Stimulated activated CD4-positive, alpha-beta T cell treated with anti-CD3 and anti-CD28 coated beads, Interleukin-1b, Interleukin-23, amount 100 ng/mL, for 24 hours (primary cell): Measurements from ENCODE around the gene CDC14B.
"Not testable (repeated sequence)": the region's sequence is repeated elsewhere in the genome, so short reads cannot be mapped to it uniquely, and the experiment has no call there.

Experiments used
- DNase-seq, 4 experiments: peaks; one replicate each; pipeline ENCODE4 v3.0.0-alpha.2; 2020; ENCODE audit warnings: low read depth in 4 of 4, low spot score in 1 of 4

The CDC14B gene

DNA sequence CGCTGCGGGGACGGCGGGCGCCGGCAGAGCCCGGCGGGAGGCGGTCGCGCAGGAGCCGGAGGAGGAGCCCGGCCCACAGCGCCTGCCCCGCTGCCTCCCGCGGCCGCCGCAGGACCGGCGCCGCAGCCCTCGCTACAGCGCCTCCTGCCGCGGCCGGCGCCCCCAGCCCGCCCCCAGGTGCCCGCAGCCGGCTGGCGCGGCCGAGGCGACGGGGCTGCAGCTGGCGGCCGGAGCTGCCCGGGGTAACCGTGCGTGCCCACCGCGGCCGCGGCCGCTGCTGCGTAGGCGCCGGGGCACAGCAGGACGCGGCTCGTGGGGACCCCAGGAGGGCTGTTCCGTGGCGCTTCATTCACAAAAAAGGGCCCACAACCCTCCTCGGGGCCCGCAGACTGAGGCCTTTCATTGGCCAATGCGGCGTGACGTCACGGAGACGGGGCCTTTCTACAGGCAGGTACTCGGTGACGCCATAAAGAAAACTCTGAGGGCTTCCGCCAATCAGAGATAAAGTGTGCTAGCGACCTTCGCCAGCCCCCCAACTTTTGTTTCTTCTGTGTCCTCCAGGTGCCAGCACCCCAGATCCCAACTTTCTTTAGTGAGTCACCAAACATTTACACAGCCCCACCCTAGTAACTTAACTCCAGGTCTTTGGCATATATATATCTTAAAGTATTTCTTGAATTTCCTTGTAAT, at the start of gene CDC14B:
Gene CDC14B, minus strand, starts transcription at position 353 of the 690 bp plus-strand sequence. CDS start 465 bp downstream, outside the sequence.
- DNase-seq: peak; percentile 30 to 72 (median 57)

DNA sequence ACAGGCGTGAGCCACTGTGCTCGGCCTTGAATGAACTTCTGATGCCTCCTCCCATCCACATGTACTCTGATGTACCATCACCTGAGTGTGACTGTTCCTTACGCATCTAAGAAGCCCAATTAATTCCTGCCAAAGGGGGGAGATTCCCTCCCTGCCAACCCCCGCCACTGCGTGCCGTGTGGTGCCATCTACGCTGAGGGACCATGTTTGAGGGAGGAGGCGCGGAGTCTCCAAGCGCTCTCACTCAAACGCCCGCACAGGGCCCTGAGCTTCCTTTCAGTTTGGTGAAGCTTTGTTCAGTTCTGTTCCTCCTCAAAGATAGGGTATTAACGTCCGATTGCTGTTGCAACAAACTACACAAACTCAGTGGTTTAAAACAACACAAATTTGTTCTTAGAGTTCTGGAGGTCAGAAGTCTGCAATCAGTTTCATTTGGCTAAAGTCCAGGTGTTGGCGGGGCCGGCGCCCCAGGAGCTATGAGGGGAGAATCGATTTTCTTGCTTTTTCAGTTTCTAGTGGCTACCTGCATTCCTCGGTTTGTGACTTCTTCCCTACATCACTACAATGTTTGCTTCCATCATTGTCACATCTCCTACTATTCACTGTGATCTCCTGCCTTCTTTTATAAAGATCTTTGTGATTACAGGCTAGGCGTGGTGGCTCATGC, 49.4 kb upstream of the CDC14B start:
- no peak for DNase-seq

DNA sequence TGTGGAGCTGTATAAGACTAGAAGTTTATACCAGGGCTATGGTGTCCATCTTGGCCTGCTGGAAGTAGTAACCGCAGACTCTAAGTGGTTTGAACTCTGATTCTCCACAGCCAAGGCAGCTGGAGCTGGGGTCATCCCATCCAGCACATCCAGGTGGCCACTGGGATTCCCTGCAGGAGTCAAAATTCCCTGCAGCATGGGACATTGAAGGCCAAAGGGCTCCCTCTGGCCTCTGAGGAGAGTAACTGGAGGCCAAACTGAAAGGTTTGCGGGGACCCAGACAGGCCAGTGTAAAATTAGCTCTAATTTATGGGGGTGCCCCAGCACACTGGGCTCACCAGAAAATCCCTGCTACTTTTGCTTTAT, 47.7 kb upstream of the CDC14B start:
- no peak for DNase-seq

DNA sequence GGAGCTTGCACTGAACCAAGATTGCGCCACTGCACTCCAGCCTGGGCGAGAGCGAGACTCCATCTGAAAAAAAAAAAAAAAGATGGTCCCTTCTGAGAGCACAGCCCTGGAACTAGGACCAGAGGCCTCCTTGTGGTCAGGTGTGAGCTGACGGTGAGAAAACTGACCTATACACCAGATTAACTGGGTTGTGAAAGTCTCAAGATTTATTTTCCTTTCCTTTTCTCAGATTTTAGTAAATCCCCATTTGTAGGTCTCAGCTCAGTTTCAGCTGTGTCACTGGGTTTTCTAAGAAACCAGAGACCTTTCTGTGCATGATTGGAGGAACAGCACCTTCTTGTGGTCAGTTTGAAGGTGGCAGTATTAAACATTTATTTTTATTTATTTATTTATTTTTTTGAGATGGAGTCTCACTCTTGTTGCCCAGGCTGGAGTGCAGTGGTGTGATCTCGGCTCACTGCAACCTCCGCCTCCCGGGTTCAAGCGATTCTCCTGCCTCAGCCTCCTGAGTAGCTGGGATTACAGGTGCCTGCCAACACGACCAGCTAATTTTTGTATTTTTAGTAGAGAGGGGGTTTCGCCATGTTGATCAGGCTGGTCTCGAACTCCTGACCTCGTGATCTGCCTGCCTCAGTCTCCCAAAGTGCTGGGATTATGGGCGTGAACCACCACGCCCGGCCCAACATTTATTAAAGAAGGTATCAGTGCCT, 47.2 kb upstream of the CDC14B start:
- not testable (repeated sequence) for DNase-seq

DNA sequence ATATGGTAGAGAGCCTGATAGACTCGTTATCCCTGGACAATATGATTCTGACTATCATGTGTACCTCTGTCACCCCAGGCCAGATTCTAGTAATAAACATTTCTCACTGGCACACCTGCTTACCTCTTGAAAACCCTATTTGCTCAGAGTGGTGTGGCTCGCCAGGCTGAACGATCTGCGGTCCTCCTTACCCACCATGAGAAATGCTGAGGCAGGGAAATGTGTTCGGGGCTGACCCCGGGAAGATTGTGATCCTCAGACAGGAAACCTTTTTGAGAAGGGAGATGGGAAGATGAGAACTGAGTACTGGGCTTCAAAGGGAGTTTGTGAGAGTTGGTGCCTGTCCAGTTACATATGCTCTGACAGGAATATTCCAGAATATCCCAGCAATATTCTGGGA, 46.1 kb upstream of the CDC14B start:
- DNase-seq: no peak

DNA sequence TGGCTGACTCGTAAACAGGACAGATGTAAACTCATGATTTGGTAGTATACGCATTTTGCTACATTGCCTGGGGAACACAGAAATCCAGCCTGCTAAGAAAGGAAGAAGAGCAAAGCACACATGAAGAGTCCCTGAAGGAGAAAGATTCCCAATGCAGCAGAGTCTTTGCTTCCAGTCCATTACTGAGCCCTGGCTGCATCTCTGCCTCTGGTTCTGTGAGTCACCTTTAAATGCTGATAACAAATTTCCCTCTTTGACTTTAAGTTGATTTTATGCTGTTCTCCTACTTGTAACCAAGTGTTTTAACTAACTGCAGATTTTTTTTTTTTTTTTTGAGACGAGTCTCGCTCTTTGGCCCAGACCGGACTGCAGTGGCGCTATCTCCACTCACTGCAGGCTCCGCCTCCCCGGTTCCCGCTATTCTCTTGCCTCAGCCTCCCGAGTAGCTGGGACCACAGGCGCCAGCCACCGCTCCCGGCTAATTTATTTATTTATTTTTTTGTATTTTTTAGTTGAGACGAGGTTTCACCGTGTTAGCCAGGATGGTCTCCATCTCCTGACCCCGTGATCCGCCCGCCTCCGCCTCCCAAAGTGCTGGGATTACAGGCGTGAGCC, 44.0 kb upstream of the CDC14B start:
- DNase-seq: no peak

DNA sequence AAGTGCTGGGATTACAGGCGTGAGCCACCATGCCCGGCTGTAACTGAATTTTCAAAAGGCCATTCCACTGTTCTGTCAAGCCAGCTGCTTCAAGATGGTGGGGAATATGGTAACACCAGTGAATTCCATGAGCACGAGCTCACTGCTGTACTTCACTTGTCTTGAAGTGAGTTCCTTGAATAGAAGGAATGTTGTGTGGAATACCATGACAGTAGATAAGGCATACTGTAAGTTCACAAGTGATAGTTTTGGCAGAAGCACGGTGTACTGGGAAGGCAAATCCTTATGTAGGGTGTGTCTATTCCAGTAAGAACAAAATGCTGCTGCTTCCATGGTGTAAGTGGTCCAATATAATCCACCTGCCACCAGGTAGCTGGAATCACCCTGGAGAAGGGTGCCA, 42.1 kb upstream of the CDC14B start:
- no peak for DNase-seq

DNA sequence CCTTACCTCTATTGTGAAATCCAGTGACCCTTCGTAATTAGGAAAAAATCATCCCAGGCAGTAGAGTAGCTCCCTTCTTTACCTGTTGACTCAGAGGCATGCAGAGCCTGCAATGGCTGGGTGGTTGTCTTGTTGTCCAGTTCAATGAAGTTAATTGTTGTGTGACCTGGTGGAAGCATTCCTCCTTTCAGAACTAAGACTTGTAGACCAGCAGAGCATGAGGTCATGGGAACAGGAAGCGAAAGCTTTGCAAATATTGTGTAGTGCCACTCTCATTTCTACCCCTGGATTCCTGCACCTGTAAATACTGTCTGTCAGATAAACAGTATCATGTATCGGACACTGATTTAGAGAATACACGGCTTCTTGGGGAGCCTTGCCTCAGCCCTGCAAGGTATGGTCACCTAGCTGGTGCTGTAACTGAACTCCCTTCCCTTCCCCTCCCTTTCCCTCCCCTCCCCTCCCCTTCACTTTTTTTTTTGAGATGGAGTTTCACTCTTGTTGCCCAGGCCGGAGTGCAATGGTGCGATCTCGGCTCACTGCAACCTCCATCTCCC, 41.1 kb upstream of the CDC14B start:
- DNase-seq: no peak

DNA sequence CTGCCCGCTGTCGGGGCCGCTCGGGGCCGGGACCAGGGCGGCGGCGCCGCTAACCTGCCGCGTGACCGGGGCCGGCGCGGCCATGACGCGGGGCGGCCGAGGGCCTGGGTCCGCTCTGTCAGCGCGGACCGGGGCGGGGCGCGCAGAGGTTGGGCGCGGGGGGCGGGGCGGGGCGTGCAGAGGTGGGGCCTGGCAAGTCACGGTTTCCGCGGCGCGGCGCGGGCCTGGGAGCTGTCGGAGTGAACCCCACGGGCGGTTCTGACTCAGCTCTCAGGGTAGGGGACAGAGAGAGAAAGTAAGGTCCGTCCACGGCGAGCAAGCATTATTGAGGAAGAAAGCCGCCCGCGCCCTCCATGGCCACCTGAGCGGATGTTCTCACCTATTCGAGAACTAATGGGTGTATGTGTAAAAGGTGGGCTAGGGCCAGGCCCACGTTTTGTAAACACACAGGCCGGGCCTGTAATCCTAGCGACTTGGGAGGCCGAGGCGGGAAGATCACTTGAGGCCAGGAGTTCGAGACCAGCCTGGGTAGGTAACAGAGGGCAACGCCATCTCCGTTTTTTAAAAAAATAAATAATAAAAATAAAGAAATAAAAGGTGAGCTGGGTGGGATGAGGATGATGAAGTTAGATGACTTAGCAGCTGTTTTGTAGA, 35.7 kb upstream of the CDC14B start, which contains the start of gene PRXL2C:
Gene PRXL2C, minus strand, starts transcription at position 120 of the 654 bp plus-strand sequence. Its CDS starts 36 bp downstream, at position 84.
- DNase-seq: peak; percentile 53 to 80 (median 67)

DNA sequence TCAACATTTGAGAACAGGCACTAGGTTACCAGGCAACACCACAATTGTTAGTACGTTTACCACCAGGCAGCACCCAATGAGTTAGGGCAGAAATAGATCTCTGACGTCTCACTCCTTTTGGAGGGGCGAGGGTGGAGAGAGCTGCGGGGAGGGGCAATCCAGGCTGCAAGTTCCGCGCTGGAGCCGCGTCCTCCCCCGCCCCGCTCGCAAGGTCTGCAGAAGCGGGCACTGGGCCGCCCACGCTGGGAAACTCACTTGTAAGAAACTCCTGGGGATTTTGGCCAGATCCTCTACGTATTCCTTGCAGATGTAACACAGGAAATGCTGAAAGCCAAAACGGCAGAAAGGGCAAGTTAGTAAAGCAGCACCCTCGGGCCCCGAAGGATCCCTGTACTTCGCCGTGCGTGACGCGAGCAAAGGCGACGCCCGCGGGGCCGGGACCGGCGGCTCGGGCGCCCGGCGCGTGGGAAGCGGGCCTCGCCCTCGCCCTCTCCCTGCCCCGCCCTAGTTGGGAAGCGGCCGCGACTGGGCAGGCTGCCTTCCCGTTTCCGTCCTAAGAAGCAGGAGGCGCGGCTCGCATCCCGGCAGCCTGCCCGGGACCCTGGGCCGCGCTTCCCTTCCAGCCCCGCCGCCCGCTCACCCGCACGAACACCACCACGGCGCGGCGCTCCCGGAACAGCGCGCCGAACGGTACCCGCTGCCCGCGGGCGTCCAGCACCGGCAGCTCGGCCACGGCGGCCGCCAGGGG, 35.0 kb upstream of the CDC14B start:
- peak; percentile 21 to 36 (median 24) for DNase-seq

DNA sequence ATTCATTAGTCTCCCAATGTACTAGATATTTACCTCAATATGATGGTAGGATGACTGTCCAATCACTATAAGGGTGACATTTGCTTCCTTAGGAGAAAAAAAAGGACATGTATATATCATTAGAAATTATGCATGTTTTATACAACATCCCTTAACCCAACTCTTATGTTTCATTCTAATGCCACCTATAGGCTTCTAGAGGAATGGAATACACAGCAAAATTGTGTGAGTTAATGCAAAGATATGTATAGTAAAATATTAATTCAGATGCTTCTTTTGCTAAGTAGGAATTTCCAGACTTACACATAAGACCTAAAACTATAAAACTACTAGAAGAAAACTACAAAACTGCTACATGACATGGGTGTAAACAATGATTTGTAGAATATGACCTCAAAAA, 32.0 kb upstream of the CDC14B start:
- DNase-seq: no peak

DNA sequence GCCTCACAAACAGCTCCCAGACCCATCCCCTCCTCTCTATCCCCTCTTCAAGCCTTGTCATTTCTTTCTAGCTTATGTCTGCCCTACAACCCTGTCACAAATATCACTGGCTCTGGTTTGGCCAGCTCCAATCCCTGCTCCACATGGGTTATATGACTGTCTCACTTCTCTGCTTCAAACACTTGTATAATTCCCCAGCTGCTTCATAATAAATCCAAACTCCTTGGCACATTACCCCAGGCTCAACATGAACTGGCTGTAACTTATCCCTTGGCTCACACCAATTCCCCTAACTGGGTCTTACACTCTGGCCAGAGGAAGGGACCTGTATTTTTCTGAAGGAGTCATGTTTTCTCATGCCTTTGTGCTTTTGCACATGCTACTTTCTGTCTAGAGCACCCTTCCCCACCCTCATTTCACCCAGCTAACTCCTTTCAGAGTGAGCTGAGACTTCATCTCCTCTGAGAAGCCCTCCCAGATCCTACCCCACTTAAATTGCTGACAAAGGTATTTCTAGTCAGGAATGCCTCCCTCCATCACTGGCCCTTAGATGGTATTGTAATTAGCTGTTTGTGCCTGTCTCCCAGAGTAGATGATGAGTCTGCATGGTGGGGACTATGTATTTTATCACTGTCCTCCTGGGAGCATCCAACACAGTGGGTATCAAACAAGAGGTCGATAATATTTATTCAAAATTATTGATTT, 30.1 kb upstream of the CDC14B start:
- DNase-seq: no peak

DNA sequence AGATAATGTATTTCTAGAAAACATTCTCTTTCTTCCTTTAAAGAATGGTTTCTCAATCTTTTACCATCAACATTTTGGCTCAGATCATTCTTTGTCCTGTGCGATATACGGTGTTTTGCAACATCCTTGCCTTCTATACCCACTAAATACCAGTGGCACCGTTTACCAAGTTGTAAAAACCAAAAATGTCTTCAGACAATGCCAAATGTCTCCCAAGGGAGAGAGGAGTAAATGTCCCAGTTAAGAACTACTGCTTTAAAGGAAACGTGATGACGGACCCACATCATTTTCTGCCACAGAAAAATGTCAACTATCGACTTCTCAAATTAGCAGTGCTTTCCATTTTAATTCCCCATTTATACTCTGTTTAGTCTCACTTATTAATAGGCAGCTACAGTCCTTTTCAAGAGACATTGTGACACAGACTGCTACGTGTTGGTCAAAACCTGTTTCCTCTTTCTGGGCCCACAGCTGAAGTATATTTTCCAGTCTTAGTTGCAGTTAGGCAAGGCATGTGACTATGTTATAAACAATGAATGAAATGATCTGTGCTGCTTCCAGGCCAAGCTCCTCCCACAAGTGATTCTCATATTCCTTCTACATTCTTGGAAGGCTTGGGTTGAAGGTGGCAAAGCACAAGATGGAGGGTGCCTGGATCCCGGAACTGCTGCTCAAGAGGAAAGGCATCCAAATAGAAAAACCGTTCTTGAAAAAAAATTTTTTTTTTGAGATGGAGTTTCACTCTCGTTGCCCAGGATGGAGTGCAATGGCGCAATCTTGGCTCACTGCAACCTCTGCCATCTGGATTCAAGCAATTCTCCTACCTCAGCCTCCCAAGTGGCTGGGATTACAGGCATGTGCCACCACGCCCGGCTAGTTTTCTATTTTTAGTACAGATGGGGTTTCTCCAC, 26.7 kb upstream of the CDC14B start:
- no peak for DNase-seq

DNA sequence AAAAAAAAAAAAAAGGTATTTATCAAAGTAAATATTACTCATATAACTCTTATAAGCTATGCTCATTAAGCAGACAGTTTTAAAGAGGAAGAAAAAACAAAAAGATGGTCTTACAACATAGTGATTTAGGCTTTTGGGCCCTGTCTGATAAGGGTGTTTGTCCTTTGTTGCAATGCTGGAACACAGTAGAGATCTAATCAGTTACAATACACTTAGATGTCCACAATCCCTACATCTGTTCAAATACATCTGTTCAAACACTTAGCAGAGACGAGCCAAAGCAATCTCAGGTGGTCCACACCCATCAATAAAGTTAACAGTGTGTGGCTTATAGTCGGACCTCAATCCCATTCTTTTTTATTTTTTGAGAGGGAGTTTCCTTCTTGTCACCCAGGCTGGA, 24.5 kb upstream of the CDC14B start:
- no peak for DNase-seq

DNA sequence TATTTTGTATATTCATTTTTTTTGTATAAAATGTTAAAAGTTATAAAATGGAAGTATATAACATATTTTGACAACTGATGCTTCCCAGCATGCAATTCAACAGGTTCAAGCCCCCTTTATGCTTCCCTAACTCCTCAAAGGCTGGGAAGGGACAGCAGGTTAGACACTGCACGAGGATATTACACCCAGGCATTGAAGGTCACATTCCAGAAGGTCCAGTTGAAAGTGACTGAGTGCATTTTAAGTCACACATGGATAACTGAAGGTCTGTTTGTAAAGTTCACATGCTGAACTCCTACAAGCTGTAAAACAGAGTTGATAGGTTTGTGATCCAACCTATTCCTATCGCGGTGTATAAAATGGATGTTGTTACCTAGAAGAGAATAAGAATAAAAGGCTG, 21.9 kb upstream of the CDC14B start:
- no peak for DNase-seq

DNA sequence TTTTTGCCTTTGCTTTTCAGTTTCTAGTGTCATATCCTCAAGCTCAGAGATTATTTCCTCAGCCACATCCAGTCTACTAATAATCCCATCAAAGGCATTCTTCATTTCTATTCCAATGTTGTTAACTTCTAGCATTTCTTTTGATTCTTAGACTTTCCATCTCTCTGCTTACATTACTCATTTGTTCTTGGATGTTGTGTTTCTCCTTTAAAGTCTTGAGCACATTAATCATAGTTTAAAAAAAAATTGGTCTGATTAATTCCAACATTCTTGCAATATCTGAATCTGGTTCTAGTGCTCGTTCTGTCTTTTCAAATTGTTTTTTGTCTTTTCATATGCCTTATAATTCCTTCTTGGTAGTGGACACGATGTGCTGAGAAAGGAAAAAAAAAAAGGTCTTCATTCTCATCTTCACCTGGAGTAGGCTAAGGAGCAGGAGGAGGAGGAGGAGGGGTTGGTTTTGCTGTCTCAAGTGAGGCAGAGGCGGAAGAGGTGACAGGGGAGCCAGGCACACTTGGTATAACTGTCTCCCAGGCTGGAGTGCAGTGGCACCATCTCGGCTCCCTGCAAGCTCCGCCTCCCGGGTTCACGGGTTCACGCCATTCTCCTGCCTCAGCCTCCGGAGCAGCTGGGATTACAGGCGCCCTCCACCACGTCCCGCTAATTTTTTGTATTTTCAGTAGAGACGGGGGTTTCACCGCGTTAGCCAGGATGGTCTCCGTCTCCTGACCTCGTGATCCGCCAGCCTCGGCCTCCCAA, 19.1 kb upstream of the CDC14B start:
- no peak for DNase-seq

DNA sequence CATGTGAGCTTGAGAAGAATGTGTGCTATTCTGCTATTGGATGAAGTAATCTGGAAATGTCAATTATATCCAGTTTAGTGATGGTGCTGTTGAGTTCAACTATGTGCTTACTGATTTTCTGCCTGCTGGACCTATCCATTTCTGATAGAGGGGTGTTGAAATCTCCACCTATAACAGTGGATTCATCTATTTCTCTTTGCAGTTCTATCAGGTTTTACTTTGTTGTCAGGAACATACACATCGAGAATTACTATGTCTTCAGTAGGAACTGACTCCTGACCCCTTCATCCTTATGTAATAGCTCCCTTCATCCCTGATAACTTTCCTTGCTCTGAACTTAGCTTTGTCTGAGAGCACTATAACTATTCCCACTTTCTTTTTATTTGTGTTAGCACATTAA, 16.7 kb upstream of the CDC14B start:
- DNase-seq: no peak

DNA sequence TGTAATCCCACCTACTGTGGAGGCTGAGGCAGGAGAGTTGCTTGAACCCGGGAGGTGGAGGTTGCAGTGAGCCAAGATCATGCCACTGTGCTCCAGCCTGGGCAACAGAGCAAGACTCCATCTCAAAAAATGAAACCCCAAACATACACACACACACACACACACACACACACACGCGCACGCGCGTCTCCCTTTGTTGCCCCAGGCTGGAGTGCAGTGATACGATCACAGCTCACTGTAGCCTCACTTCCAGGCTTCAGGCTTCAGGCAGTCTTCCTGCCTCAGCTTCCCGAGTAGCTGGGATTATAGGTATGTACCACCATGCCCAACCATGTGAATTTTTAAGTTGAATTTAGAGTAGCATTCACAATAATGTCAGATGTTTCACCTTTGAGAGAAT, 13.9 kb upstream of the CDC14B start:
- not testable (repeated sequence) for DNase-seq
